Measurements from ENCODE around the gene KCTD3.

The KCTD3 gene

DNA sequence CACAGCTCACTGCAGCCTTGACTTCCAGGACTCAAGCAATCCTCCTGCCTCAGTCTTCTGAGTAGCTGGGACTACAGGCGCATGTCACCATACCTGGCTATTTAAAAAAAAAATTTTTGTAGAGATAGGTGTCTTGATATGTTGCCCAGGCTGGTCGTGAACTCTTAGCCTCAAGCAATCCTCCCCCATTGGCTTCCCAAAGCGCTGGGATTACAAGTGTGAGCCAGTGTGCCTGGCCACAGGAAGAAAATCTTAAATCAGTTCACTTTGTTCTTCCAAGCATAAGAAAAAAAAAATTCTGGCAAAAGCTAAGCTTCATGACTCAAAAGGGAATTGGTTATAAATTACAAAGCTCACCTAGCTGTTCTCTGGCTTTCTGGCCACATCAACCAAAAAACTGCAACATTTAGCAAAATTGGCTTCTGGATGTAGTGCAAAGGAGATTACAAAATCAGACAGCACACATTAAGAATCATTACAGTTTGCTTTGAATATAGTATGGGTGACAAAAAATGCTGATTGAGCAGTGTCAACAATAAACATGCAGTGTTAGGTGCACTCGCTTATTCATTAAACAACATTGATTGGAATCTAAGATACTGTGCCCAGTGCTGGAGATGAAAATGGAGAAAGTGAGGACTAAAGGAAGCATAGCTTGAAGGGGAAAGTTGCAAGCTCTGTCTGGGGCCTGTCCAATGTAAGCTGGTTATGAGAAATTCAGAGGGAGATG, 76.7 kb downstream of the KCTD3 start:
- Mint-ChIP-seq H3K36me3 (no peaks in the 10 kb centered on the region), H3K4me3 (no peak overlapping the region), H3K27me3 (no peaks in the 10 kb centered on the region), H3K4me1 (no peaks in the 10 kb centered on the region), H3K27ac (no peak overlapping the region), H3K9me3 (no peaks in the 10 kb centered on the region)
- DNase-seq, result no peak
- CTCF ChIA-PET, result no interaction called here

DNA sequence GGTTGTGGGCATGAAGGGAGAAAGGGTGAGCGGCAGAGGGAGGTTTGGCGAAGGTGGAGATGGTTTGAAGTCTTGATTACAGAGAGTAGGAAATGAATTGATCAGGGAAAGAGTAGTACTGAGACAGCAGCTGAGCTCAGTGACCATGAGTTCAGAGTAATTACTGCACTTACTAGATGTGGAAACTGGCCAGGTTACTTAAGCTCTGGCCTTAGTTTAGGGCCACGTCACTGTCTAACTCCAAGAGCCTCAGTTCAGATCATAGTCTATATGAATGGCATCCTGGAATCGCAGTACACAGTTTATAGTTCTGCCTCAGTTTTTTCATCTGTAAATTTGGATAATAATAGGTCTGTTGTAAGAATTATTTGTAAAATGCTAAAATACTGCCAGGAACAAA, 78.1 kb downstream of the KCTD3 start:
- Mint-ChIP-seq H3K36me3 (no peaks in the 10 kb centered on the region), H3K4me3 (no peak overlapping the region), H3K4me1 (no peaks in the 10 kb centered on the region), H3K27me3 (no peaks in the 10 kb centered on the region), H3K27ac (no peak overlapping the region), H3K9me3 (no peaks in the 10 kb centered on the region)
- no peak for DNase-seq
- CTCF ChIA-PET, result no interaction called here

DNA sequence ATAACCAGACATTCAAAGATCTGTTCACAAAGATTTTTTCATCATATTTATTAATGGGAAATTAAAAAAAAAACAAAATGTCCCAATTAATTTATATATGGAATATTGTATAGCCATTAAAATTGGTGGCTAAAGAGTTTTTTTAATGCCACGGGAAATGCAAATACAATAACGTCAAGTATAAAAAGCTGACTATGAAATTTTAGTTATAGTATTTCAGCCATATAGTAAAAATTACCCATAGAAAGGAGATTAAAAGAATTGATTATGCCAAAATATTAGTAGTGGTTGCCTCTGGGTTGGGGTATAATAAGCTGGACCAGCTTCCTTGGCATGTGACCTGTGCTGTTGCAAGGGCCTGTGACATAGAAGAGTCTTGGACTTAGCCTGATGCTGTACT, 78.8 kb downstream of the KCTD3 start:
- H3K4me1 Mint-ChIP-seq, result no peaks in the 10 kb centered on the region
- no peak overlapping the region for H3K27ac Mint-ChIP-seq
- no peaks in the 10 kb centered on the region for H3K36me3 Mint-ChIP-seq
- CTCF ChIA-PET, result no interaction called here
- peaks cover 4% of the 10 kb centered on the region for H3K27me3 Mint-ChIP-seq
- H3K4me3 Mint-ChIP-seq, result no peak overlapping the region
- no peak for DNase-seq
- no peaks in the 10 kb centered on the region for H3K9me3 Mint-ChIP-seq

DNA sequence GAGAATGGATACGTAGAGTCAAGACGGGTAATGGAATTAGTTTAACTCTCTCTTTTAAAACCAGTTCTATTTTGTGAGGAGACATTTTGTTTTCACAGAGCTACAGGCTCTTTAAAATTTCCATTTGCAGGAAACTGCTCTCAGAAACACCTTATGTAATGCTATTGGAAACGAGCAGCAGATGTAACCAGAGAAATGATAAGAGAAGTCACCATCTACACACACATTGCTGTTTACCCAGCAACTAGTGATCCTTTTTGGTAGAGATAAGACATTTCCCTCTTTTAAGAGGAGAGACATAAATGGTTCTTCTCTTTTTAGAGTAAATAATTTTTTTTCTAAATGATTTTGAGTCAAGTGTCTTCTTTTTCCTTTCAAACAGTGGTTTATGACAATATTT, 80.6 kb downstream of the KCTD3 start:
- CTCF ChIA-PET, result no interaction called here
- Mint-ChIP-seq H3K27me3 (peaks cover 4% of the 10 kb centered on the region), H3K4me3 (no peak overlapping the region), H3K4me1 (no peaks in the 10 kb centered on the region), H3K27ac (no peak overlapping the region), H3K9me3 (no peaks in the 10 kb centered on the region), H3K36me3 (no peaks in the 10 kb centered on the region)
- no peak for DNase-seq

DNA sequence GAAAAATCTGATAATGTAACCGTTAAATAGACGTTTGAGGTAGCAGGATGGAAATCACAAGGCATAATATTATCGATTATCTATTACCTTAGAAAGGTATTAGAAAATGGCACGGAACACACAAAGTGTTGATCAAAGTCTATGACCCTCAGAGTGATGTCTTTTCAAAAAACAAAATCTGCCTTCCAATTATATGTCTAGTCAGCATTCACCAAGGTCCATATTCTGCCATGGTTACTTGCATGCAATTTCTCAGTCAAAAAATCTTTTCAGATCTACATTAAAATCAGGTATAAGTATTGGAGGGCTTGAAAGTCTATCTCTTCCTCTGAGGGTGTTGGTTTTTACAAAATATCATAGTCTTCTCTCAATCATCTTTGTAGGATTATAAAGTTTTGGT, 81.9 kb downstream of the KCTD3 start:
- Mint-ChIP-seq H3K9me3 (no peaks in the 10 kb centered on the region), H3K27me3 (peaks cover 4% of the 10 kb centered on the region), H3K4me1 (no peaks in the 10 kb centered on the region), H3K36me3 (no peaks in the 10 kb centered on the region), H3K4me3 (no peak overlapping the region), H3K27ac (no peak overlapping the region)
- CTCF ChIA-PET, result no interaction called here
- DNase-seq, result no peak

DNA sequence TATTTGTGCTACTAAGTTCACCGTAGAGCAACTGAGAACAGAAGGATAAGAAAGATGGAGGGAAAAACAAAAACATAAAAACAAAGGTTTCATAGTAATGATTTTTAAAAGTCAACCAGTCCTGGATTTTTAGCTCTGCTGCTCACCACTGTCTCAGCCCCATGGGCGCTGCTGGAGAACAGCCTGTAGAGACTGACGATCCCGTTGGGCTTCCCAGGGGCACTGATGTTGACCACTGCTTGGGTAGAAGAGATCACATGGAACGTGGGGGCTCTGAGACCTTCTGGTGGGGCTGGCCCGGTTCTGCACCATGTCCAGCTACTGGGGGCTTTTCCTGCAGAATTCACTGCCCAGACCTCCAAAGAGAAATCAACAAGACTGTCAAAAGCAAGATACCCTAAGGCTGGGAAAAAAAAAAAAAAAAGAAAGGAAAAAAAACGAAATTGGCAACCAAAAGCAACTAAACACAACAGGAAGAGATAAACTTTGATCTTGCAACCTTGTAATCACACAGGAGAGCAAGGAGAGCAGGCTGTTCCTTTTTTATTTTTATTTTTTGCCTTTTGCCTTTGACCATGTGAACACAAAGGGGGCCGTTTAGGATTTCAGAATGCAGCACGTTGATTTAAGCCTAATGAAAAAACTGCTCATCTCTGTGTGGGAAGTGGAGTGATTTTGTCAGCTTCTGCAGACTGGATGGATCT, 83.5 kb downstream of the KCTD3 start:
- no peak overlapping the region for H3K27ac Mint-ChIP-seq
- H3K36me3 Mint-ChIP-seq, result no peaks in the 10 kb centered on the region
- CTCF ChIA-PET, result no interaction called here
- DNase-seq, result no peak
- no peaks in the 10 kb centered on the region for H3K9me3 Mint-ChIP-seq
- no peak overlapping the region for H3K4me3 Mint-ChIP-seq
- H3K27me3 Mint-ChIP-seq, result peaks cover 4% of the 10 kb centered on the region
- no peaks in the 10 kb centered on the region for H3K4me1 Mint-ChIP-seq

DNA sequence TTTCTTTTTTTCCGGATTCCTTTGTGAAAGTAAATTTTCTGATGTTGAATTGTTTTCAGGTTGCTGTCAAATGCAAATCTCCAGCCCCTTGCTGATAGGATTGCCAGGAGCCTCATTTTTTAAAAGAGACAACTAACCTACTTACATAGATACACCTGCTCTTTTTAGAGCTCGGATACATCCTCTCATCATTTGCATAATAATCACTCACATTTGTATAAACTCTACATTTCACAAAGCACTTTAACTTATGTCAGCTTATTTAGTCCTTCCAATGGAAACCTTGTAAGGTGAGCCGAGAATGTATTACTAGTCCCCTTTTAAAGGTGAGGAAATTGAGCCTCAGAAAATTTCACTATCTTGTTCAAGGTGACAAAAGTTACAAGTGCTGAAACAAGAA, 84.8 kb downstream of the KCTD3 start:
- H3K27me3 Mint-ChIP-seq, result peaks cover 4% of the 10 kb centered on the region
- no peaks in the 10 kb centered on the region for H3K4me1 Mint-ChIP-seq
- no peak overlapping the region for H3K4me3 Mint-ChIP-seq
- CTCF ChIA-PET, result no interaction called here
- no peak for DNase-seq
- H3K27ac Mint-ChIP-seq, result no peak overlapping the region
- H3K9me3 Mint-ChIP-seq, result no peaks in the 10 kb centered on the region
- no peaks in the 10 kb centered on the region for H3K36me3 Mint-ChIP-seq

DNA sequence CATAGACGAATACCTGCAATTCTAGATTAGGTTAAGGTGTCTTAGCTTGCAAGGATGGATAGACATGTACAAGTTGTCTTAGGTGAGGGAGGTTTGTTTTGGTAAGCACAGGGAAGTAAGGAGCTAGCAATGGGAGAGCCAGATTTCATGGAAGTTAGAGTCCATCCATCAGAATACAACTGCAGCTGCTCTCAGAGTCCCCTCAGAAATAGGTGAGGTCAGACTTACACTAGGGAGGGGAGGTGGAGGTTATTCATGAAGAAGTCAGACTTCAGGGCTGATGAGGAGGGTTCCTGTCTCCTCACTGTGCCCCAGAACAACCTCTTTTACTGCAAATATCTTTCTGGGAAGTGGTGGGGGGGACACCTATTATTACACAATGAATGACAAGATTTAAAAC, 85.3 kb downstream of the KCTD3 start:
- no peak for DNase-seq
- H3K4me1 Mint-ChIP-seq, result no peaks in the 10 kb centered on the region
- peaks cover 4% of the 10 kb centered on the region for H3K27me3 Mint-ChIP-seq
- CTCF ChIA-PET, result no interaction called here
- no peak overlapping the region for H3K27ac Mint-ChIP-seq
- H3K9me3 Mint-ChIP-seq, result no peaks in the 10 kb centered on the region
- no peaks in the 10 kb centered on the region for H3K36me3 Mint-ChIP-seq
- H3K4me3 Mint-ChIP-seq, result no peak overlapping the region

DNA sequence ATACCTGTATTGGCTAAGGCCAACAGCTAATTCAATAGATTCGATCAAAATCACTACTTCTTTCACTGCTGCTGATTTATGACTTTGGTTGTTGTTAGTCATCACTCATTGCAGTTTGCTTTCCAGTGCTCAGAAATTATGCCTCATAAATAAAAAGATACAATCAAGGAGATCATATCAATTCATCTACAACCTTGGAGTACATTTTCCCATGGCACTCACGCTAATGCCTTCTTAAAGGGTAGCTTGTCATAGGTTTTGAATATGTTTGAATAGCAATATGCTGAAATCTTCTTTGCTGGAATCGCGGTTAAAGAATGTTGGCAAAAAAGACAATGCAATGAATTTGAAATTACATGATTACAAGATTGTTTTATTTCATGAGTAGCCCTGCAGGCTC, 89.9 kb downstream of the KCTD3 start:
- Mint-ChIP-seq H3K27ac (no peak overlapping the region), H3K9me3 (no peaks in the 10 kb centered on the region), H3K4me1 (no peaks in the 10 kb centered on the region), H3K36me3 (no peaks in the 10 kb centered on the region), H3K27me3 (no peaks in the 10 kb centered on the region), H3K4me3 (no peak overlapping the region)
- CTCF ChIA-PET, result no interaction called here
- DNase-seq, result no peak

DNA sequence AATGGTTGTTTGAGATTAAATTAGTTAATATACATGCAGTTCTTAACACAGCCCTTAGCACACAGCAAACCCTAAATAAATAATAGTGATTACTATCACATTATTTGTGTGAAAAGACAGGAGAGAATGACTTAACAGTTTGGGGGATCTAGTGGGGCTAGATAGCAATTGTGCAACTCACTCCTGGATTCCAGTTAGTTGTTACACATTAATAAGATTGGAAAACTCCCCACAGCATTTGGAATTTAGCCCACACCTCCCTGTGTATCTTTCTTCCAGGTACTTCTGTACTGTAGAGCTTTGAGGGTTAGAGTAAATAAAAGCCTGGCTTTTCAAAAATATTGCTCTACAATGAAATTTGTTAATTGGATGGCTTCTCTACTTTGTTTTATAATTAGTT, 93.2 kb downstream of the KCTD3 start:
- Mint-ChIP-seq H3K4me1 (no peaks in the 10 kb centered on the region), H3K36me3 (no peaks in the 10 kb centered on the region), H3K27ac (no peak overlapping the region), H3K27me3 (no peaks in the 10 kb centered on the region), H3K4me3 (no peak overlapping the region), H3K9me3 (no peaks in the 10 kb centered on the region)
- DNase-seq, result no peak
- CTCF ChIA-PET, result interaction anchor here (0.5 kb wide), 1 partner anchor 10 kb away, joined by 3 read pairs; no protein-coding TSS in a partner anchor

DNA sequence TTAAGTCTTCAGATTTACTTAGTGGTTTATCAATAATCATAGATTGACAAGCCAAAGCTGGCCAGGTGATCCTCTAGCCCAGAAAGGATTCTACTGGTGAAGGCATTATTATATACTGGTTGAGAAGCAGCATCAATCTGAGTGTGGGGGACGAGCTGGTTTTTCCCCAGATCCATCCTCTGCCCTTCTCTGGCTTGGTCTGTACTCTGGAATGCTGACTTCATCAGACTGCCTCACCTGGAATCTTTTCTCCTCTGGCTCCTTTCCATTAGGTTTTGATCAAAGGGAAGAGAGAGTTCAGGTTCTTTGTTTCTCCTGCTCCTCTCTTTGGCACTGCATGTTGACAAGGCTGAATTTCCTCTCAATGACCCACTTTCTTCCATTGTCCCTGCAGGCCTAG, 93.9 kb downstream of the KCTD3 start:
- no peaks in the 10 kb centered on the region for H3K9me3 Mint-ChIP-seq
- no peaks in the 10 kb centered on the region for H3K27me3 Mint-ChIP-seq
- no peaks in the 10 kb centered on the region for H3K36me3 Mint-ChIP-seq
- no peak overlapping the region for H3K27ac Mint-ChIP-seq
- no peak overlapping the region for H3K4me3 Mint-ChIP-seq
- no peaks in the 10 kb centered on the region for H3K4me1 Mint-ChIP-seq
- no peak for DNase-seq
- CTCF ChIA-PET, result no interaction called here

DNA sequence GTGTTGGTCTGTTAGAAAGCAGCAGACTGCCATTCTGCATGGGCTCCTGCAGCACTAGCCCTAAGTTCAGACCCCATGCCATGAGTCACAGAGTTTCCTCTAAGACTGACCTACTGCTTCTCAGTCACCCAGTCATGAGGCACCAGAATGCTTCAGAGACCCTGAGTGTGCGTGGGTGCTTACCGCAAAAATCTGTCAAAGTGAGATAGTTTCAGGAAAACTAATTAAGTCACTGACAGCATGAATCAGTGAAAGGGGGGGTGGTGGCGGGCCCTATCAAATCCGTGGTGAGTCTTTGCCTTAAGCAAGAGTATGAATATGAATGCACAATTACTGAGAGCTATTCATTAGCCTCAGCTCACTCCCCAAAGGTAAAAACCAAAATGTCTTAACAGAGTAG, 98.1 kb downstream of the KCTD3 start:
- CTCF ChIA-PET, result no interaction called here
- DNase-seq, result no peak
- Mint-ChIP-seq H3K36me3 (no peaks in the 10 kb centered on the region), H3K27me3 (no peaks in the 10 kb centered on the region), H3K9me3 (no peaks in the 10 kb centered on the region), H3K4me3 (no peak overlapping the region), H3K4me1 (no peaks in the 10 kb centered on the region), H3K27ac (no peak overlapping the region)

DNA sequence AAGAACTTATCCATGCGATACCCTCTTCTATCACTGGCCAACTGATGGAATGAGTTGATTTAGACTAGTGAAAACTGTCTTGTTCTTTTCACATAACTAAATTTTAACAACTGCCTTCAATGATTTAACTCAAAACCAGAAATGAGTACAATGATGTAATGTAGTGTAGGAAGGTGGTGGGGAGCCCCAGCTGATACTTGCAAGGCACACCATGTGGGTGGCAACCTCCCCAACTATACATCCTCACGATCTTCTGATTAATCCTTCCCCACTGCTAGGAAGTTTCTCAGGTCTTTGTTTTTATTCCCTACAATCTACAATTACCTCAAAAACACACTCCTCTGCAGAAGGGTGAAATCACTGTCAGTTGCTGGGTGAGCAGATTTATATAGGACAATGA, 100.7 kb downstream of the KCTD3 start:
- no peaks in the 10 kb centered on the region for H3K36me3 Mint-ChIP-seq
- CTCF ChIA-PET, result no interaction called here
- H3K27ac Mint-ChIP-seq, result no peak overlapping the region
- H3K27me3 Mint-ChIP-seq, result no peaks in the 10 kb centered on the region
- H3K4me3 Mint-ChIP-seq, result no peak overlapping the region
- no peaks in the 10 kb centered on the region for H3K4me1 Mint-ChIP-seq
- H3K9me3 Mint-ChIP-seq, result no peaks in the 10 kb centered on the region
- no peak for DNase-seq

DNA sequence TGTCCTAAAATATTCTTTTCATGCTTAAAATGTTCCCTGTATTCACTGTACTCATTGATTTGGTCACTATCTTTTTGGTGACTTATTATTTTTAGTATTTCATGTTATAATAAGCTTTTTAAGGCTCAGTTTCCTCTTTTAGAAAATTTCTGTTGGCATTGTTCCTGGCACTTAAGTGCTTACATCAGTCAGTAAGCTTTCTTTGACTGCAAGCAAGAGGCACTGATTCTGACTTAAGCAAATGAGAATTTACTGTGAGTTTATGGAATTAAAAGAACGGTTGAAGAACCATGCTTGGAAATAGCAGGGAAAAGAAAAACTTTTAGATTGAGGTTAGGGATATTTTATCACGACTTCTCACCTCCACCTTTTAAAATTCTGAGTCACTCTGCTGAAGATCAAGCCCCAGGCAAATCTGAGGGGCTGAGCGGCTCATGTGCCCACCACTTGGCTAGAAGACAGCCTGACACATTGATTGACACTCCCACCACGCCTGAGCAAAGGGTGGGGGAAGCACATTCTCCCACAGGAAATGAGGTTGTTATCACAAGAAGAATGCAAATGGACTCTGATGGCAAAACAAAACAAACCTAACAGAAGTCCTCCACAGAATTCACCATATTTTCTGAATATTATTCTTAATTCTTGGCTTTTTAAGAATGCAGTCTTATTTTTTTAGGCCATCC, 102.8 kb downstream of the KCTD3 start:
- no peak overlapping the region for H3K4me3 Mint-ChIP-seq
- no peaks in the 10 kb centered on the region for H3K36me3 Mint-ChIP-seq
- no peak overlapping the region for H3K27ac Mint-ChIP-seq
- H3K27me3 Mint-ChIP-seq, result no peaks in the 10 kb centered on the region
- H3K9me3 Mint-ChIP-seq, result no peaks in the 10 kb centered on the region
- no peaks in the 10 kb centered on the region for H3K4me1 Mint-ChIP-seq
- DNase-seq, result no peak
- CTCF ChIA-PET, result no interaction called here
